Suppressor macrophage treated with lipopolysaccharide for 1 hour (primary cell): ENCODE data around the gene HINT1.
"Not testable (repeated sequence)": the region's sequence is repeated elsewhere in the genome, so short reads cannot be mapped to it uniquely, and the experiment has no call there.

Experiments
- DNase-seq, 3 donors: peaks; one replicate each; pipeline ENCODE4 v3.0.0-alpha.2; 2020 to 2022

The HINT1 gene

DNA sequence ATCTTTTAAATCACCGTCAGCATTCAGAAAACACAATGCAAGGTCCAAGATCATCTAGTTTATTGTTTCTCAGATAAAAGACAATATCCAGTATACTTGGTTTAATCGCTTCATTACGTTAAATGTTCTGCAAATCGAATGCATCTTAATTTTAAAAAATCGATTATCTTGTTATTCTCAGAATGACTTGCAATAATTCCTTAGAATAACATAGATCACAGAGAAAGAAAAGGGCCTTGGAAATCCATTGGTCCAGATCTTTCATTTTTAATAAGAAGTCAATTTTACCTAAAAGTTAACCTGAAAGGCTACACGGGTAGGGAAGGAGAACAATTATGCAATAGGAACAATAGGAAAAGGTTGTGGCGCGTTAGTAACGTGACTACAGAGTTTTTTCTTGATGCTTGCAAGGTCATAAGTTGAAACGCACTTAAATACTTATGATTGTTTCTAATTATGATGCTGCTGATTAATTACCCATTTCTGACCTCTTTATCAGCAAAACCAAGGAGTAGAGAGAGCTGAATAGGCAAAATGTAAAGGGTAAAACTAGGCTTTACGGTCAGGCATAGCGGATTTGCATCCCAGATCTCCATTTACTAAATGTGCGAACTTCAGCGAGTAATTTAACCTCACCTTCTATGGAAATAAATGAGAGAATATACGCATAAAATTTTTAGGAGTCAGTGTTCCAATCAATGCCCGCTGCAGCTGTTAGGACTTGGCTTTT lies 4.9 kb upstream of the HINT1 start:
- DNase-seq = no peak

GRCh38 chr5:131167615-131168014 lies 2.6 kb upstream of the HINT1 start:
- DNase-seq = no peak

GRCh38 chr5:131164191-131165118 lies 601 bp downstream of the HINT1 start:
- DNase-seq = peak; percentile 84 to 91 (median 85)

GRCh38 chr5:131163276-131164119 lies 1.6 kb downstream of the HINT1 start:
- peak; percentile 27 to 58 (median 51) for DNase-seq

GRCh38 chr5:131160134-131160533 lies 4.9 kb downstream of the HINT1 start:
- DNase-seq = no peak

DNA sequence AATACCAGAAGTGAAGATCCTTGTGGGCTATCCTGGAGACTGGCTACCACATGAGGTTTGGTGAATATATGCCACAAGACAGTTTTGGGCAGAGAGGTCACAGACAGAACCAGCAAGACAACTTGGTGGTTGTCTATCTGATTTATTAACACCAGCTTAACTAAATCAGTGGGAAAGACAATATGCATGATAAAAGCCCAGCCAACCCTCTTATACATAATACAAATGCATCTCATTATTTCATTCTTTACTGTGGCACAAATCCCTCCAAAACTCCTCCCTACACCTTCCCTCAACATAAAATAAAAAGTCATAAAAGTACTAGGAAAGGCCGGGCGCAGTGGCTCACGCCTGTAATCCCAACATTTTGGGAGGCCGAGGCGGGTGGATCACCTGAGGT lies 8.1 kb downstream of the HINT1 start:
- no peak for DNase-seq

GRCh38 chr5:131156385-131156784 lies 8.7 kb downstream of the HINT1 start:
- DNase-seq = no peak

DNA sequence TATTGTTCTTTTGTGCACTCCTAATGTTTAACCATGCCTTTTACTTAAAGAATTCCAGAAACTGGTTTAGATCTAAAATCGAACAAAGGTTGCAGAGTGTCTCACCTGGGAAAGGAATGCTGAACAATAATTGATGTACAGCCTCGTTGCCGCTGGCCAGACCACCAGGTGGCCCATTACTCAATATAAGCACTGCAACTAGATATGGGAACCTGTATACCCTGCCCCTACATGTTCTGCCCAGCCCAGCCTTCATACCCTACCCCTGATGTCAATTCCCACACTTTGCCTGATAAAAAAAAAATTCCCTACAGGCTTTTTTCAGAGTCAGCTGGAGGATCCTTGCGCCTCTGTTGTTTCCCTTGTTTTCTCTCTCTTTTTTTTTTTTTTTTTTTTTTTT lies 13.8 kb downstream of the HINT1 start:
- DNase-seq = no peak

GRCh38 chr5:131150408-131150807 lies 14.6 kb downstream of the HINT1 start:
- DNase-seq = no peak

GRCh38 chr5:131148835-131149234 lies 16.2 kb downstream of the HINT1 start:
- DNase-seq = no peak

GRCh38 chr5:131147258-131147657 lies 17.8 kb downstream of the HINT1 start:
- no peak for DNase-seq

GRCh38 chr5:131142970-131143617 lies 22.0 kb downstream of the HINT1 start:
- DNase-seq = peak; percentile 15 to 27 (median 27)

- DNase-seq = no peak
Measured at GRCh38 chr5:131139321-131139720, 25.7 kb downstream of the HINT1 start.

GRCh38 chr5:131138406-131138805 lies 26.6 kb downstream of the HINT1 start:
- DNase-seq = not testable (repeated sequence)

DNA sequence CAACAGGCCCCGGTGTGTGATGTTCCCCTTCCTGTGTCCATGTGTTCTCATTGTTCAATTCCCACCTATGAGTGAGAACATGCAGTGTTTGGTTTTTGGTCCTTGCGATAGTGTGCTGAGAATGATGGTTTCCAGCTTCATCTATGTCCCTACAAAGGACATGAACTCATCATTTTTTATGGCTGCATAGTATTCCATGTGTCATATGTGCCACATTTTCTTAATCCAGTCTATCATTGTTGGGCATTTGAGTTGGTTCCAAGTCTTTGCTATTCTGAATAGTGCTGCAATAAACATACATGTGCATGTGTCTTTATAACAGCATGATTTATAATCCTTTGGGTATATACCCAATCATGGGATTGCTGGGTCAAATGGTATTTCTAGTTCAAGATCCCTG lies 32.0 kb downstream of the HINT1 start:
- not testable (repeated sequence) for DNase-seq

GRCh38 chr5:131129306-131129705 lies 35.8 kb downstream of the HINT1 start:
- no peak for DNase-seq

- not testable (repeated sequence) for DNase-seq
Measured at GRCh38 chr5:131127244-131127643, 37.8 kb downstream of the HINT1 start.

GRCh38 chr5:131114754-131115153 lies 50.3 kb downstream of the HINT1 start:
- DNase-seq = no peak

- no peak for DNase-seq
Measured at GRCh38 chr5:131112424-131112823, 52.6 kb downstream of the HINT1 start.

DNA sequence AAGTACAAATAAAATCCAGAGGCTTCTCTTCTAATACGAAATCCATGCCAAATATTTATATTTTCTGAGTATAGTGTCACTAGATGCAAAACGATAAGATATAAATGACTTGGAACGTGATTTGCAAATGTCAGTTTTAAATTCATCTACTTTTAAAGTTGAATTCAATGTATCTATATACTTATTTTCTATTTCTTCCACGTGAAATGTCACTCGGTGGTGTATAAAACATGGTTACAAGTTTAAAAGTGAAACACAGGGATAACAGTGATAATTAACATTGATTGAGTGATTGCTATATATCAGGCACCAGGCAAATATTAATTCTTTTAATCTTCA lies 54.8 kb downstream of the HINT1 start:
- DNase-seq = no peak

GRCh38 chr5:131109540-131110255 lies 55.4 kb downstream of the HINT1 start:
- peak; percentile 57 to 74 (median 73) for DNase-seq
